Activated T-helper 1 cell treated with anti-CD3 and anti-CD28 coated beads, Interleukin-12 subunit alpha, Interleukin-12 subunit beta, Interleukin-2, Interleukin-4 antibody, amounts not matched to agents 30 ng/mL and 10 ng/mL and 1 ng/mL, durations not matched to agents 14 hours and 24 hours and 36 hours (primary cell): ENCODE measurements around the gene DMBT1. TPM values are rescaled to one million over a fixed set of nuclear protein-coding genes. Genes with fewer than 3 reads are reported as not detected.

Experiments
- DNase-seq: peaks from one replicate; pipeline ENCODE4 v3.0.0; 2021; ENCODE audit warnings: low spot score
- H3K27ac Mint-ChIP-seq: one replicate; pipeline ENCODE4 v1.8.0; 2021; ENCODE audit warnings: mild to moderate bottlenecking, mixed read lengths
- H3K27me3 Mint-ChIP-seq: one replicate; pipeline ENCODE4 v1.8.0; 2022; ENCODE audit warnings: mild to moderate bottlenecking, moderate library complexity, mixed read lengths; ENCODE audit not compliant: insufficient read depth
- H3K36me3 Mint-ChIP-seq: one replicate; pipeline ENCODE4 v1.8.0; 2021; ENCODE audit warnings: low read depth, mixed read lengths
- H3K4me1 Mint-ChIP-seq: one replicate; pipeline ENCODE4 v1.8.0; 2021; ENCODE audit warnings: low read depth, mixed read lengths
- H3K4me3 Mint-ChIP-seq: one replicate; pipeline ENCODE4 v1.8.0; 2021; ENCODE audit warnings: mild to moderate bottlenecking, moderate library complexity, mixed read lengths
- H3K9me3 Mint-ChIP-seq: one replicate; pipeline ENCODE4 v1.8.0; 2021; ENCODE audit warnings: mixed read lengths
- intact Hi-C: fragments of 100-400 bp; cut with micrococcal nuclease; formaldehyde crosslinking; loops from one replicate; pipeline ENCODE4 v1.15.1; 2024
- total RNA-seq: library from RNA; stranded (reverse); gene quantifications from 2 replicates; pipeline ENCODE4 v1.2.3, GENCODE V29; 2022

DMBT1 gene
- total RNA-seq, 1 donor from 2014 or later = not detected

DNA sequence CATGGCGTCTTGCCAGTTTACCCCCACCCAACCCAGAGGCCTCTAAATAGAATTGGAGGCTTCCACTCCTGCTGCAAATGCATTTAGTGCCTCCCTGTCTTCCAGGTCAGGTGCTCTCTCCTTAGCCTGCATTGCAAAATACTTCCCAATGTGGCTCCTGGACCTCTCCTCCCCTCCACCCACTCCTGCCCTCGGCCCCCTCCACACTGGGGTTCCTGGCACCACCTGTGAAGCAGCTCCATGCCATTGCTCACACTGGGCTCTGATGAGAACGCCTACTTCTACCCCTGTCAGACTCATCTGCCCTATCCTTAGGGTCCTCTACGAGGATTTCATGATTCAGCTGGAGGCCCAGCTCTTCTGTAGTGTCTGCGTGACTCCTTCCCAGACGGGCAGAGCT is 101.7 kb downstream of the DMBT1 start:
- H3K9me3 Mint-ChIP-seq = no peaks in the 10 kb centered on the region
- H3K27ac Mint-ChIP-seq = no peak overlapping the region
- DNase-seq = no peak
- no peaks in the 10 kb centered on the region for H3K36me3 Mint-ChIP-seq
- no peak overlapping the region for H3K4me3 Mint-ChIP-seq
- peaks cover 3% of the 10 kb centered on the region for H3K27me3 Mint-ChIP-seq
- intact Hi-C loops = no loop called here
- H3K4me1 Mint-ChIP-seq = no peaks in the 10 kb centered on the region

- intact Hi-C loops = no loop called here
- Mint-ChIP-seq H3K27ac (no peak overlapping the region), H3K9me3 (no peaks in the 10 kb centered on the region), H3K27me3 (no peaks in the 10 kb centered on the region), H3K4me3 (no peak overlapping the region), H3K36me3 (no peaks in the 10 kb centered on the region), H3K4me1 (no peaks in the 10 kb centered on the region)
- DNase-seq = no peak
Measured at GRCh38 chr10:122663516-122664130, 103.1 kb downstream of the DMBT1 start.

GRCh38 chr10:122664501-122664900 is 103.9 kb downstream of the DMBT1 start:
- no peak for DNase-seq
- intact Hi-C loops = no loop called here
- no peaks in the 10 kb centered on the region for H3K27me3 Mint-ChIP-seq
- H3K27ac Mint-ChIP-seq = no peak overlapping the region
- no peaks in the 10 kb centered on the region for H3K36me3 Mint-ChIP-seq
- H3K4me3 Mint-ChIP-seq = no peak overlapping the region
- H3K4me1 Mint-ChIP-seq = no peaks in the 10 kb centered on the region
- H3K9me3 Mint-ChIP-seq = no peaks in the 10 kb centered on the region

- Mint-ChIP-seq H3K36me3 (no peaks in the 10 kb centered on the region), H3K27ac (no peak overlapping the region), H3K4me3 (no peak overlapping the region), H3K4me1 (no peaks in the 10 kb centered on the region), H3K9me3 (no peaks in the 10 kb centered on the region), H3K27me3 (peaks cover 1% of the 10 kb centered on the region)
- DNase-seq = no peak
- intact Hi-C loops = no loop called here
Measured at GRCh38 chr10:122665329-122665860, 104.8 kb downstream of the DMBT1 start.

GRCh38 chr10:122665946-122666345 is 105.4 kb downstream of the DMBT1 start:
- no peaks in the 10 kb centered on the region for H3K9me3 Mint-ChIP-seq
- DNase-seq = no peak
- peaks cover 1% of the 10 kb centered on the region for H3K27me3 Mint-ChIP-seq
- no peaks in the 10 kb centered on the region for H3K36me3 Mint-ChIP-seq
- intact Hi-C loops = no loop called here
- H3K27ac Mint-ChIP-seq = no peak overlapping the region
- H3K4me3 Mint-ChIP-seq = no peak overlapping the region
- H3K4me1 Mint-ChIP-seq = no peaks in the 10 kb centered on the region

GRCh38 chr10:122669045-122669444 is 108.5 kb downstream of the DMBT1 start:
- no peaks in the 10 kb centered on the region for H3K36me3 Mint-ChIP-seq
- H3K9me3 Mint-ChIP-seq = no peaks in the 10 kb centered on the region
- no peak overlapping the region for H3K27ac Mint-ChIP-seq
- H3K4me3 Mint-ChIP-seq = no peak overlapping the region
- no peaks in the 10 kb centered on the region for H3K4me1 Mint-ChIP-seq
- intact Hi-C loops = no loop called here
- H3K27me3 Mint-ChIP-seq = peaks cover 3% of the 10 kb centered on the region
- DNase-seq = no peak

GRCh38 chr10:122669842-122670241 is 109.3 kb downstream of the DMBT1 start:
- Mint-ChIP-seq H3K4me3 (no peak overlapping the region), H3K9me3 (no peaks in the 10 kb centered on the region), H3K27ac (no peak overlapping the region), H3K27me3 (peaks cover 3% of the 10 kb centered on the region), H3K4me1 (no peaks in the 10 kb centered on the region), H3K36me3 (no peaks in the 10 kb centered on the region)
- DNase-seq = no peak
- intact Hi-C loops = no loop called here

- Mint-ChIP-seq H3K9me3 (no peaks in the 10 kb centered on the region), H3K27me3 (peaks cover 3% of the 10 kb centered on the region), H3K4me3 (no peak overlapping the region), H3K4me1 (no peaks in the 10 kb centered on the region), H3K36me3 (no peaks in the 10 kb centered on the region), H3K27ac (no peak overlapping the region)
- no peak for DNase-seq
- intact Hi-C loops = no loop called here
Measured at GRCh38 chr10:122671355-122671754, 110.8 kb downstream of the DMBT1 start.

- intact Hi-C loops = no loop called here
- H3K9me3 Mint-ChIP-seq = no peaks in the 10 kb centered on the region
- no peak overlapping the region for H3K4me3 Mint-ChIP-seq
- H3K4me1 Mint-ChIP-seq = no peaks in the 10 kb centered on the region
- DNase-seq = no peak
- peaks cover 3% of the 10 kb centered on the region for H3K27me3 Mint-ChIP-seq
- no peak overlapping the region for H3K27ac Mint-ChIP-seq
- H3K36me3 Mint-ChIP-seq = no peaks in the 10 kb centered on the region
Measured at GRCh38 chr10:122672655-122673054, 112.1 kb downstream of the DMBT1 start.

DNA sequence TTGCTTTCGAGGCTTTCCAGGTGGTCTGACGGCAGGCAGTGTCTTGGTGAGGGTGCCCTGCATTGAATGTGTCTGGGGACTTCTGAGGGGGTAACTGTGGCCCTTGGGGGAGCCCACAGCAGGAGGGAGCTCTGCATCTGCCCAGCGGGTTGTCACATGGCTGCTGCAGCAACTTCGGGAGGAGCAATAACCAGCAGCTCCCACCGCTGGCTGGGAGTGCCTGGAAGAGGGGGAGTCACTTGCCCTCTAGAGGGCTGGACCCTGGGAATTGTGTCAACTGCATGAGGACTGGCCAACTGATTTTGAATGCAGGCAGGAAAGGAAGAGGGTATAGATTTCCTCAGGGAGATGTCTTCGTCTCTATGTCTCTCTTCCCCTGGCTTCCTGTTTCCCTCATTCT is 112.7 kb downstream of the DMBT1 start:
- no peaks in the 10 kb centered on the region for H3K36me3 Mint-ChIP-seq
- no peaks in the 10 kb centered on the region for H3K9me3 Mint-ChIP-seq
- no peaks in the 10 kb centered on the region for H3K4me1 Mint-ChIP-seq
- H3K27ac Mint-ChIP-seq = no peak overlapping the region
- H3K27me3 Mint-ChIP-seq = peaks cover 3% of the 10 kb centered on the region
- intact Hi-C loops = no loop called here
- DNase-seq = no peak
- no peak overlapping the region for H3K4me3 Mint-ChIP-seq

DNA sequence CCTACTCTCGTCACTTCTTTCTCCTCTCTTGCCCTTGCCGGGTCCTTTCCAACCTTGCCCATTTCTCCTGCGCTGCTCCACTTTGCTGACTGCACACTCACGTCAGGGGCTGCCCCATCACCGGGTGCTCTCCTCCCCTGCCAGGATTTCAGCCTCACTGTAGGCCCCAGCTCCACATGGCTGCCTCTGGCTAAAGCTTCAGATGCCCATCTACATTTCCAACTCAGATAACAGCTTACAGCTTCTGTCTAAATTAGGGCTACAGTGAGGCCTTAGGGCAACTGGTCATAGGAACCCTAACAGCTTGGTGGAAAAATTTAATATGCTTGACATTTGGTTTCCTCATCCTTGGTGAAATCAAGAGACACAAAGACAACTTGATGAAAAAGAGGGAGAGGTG is 113.2 kb downstream of the DMBT1 start:
- DNase-seq = no peak
- H3K4me3 Mint-ChIP-seq = no peak overlapping the region
- H3K27me3 Mint-ChIP-seq = peaks cover 3% of the 10 kb centered on the region
- no peaks in the 10 kb centered on the region for H3K4me1 Mint-ChIP-seq
- H3K9me3 Mint-ChIP-seq = no peaks in the 10 kb centered on the region
- H3K36me3 Mint-ChIP-seq = no peaks in the 10 kb centered on the region
- H3K27ac Mint-ChIP-seq = no peak overlapping the region
- intact Hi-C loops = no loop called here

DNA sequence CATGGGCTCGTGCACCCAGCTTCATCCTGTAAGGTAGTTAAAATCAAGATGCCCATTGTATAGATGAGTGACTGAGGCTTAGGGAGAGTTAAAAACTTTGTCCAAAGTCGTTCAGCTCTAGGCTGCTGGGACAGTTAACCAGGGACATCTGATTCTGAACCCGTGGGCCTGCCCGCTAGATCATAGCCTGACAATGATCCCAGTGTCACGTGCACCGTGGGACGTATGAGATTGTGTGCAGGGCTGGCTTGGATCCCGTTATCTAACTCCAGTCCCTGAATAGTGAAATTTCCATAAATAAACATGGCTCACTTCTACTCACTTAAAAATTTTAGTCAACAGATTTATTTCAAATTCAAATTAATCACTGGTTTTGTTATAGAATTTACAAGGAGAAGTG is 114.2 kb downstream of the DMBT1 start:
- H3K9me3 Mint-ChIP-seq = no peaks in the 10 kb centered on the region
- no peak overlapping the region for H3K4me3 Mint-ChIP-seq
- H3K27me3 Mint-ChIP-seq = peaks cover 3% of the 10 kb centered on the region
- H3K27ac Mint-ChIP-seq = no peak overlapping the region
- intact Hi-C loops = no loop called here
- no peaks in the 10 kb centered on the region for H3K4me1 Mint-ChIP-seq
- no peaks in the 10 kb centered on the region for H3K36me3 Mint-ChIP-seq
- no peak for DNase-seq

GRCh38 chr10:122675278-122675677 is 114.7 kb downstream of the DMBT1 start:
- Mint-ChIP-seq H3K9me3 (no peaks in the 10 kb centered on the region), H3K36me3 (no peaks in the 10 kb centered on the region), H3K27ac (no peak overlapping the region), H3K4me3 (no peak overlapping the region), H3K27me3 (peaks cover 3% of the 10 kb centered on the region), H3K4me1 (no peaks in the 10 kb centered on the region)
- intact Hi-C loops = no loop called here
- DNase-seq = no peak

DNA sequence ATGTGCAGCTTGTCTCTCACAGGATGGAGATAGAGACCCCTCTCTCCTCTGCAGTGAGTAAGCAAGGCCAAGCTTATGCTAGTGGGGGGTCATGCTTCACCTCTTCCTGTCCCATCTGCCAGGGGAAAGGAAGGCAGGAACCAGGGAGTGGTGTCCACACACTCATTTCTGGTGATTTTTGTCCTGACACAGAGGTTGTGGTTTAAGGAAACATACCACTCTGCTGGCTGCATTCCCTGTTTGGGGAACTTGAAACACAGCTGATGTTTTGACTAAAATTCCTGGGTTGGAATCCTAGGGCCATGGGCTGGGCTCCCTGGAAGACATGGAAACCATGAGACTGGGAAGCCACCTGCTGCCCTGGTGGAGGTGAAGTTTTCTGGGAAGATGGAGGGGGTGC is 117.7 kb downstream of the DMBT1 start:
- intact Hi-C loops = no loop called here
- H3K36me3 Mint-ChIP-seq = no peaks in the 10 kb centered on the region
- no peak overlapping the region for H3K27ac Mint-ChIP-seq
- no peaks in the 10 kb centered on the region for H3K27me3 Mint-ChIP-seq
- no peak overlapping the region for H3K4me3 Mint-ChIP-seq
- no peaks in the 10 kb centered on the region for H3K9me3 Mint-ChIP-seq
- no peaks in the 10 kb centered on the region for H3K4me1 Mint-ChIP-seq
- DNase-seq = no peak
